Melanocyte of skin (primary cell): ENCODE data around the gene IKZF3. TPM values are rescaled to one million over a fixed set of nuclear protein-coding genes. Genes with fewer than 3 reads are reported as not detected.

Experiments used
- small RNA-seq, 2 donors: library from RNA; depleted of rRNA; stranded (forward); fragments of <200 nt; gene quantifications; one replicate each; pipeline ENCODE3, GENCODE V24; 2012
- total RNA-seq, 2 donors: library from RNA; depleted of rRNA; stranded (reverse); fragments of >200 nt; gene quantifications; 2 replicates each; pipeline ENCODE4 v1.2.3, GENCODE V29; 2012

Gene IKZF3
- not detected for total RNA-seq

DNA sequence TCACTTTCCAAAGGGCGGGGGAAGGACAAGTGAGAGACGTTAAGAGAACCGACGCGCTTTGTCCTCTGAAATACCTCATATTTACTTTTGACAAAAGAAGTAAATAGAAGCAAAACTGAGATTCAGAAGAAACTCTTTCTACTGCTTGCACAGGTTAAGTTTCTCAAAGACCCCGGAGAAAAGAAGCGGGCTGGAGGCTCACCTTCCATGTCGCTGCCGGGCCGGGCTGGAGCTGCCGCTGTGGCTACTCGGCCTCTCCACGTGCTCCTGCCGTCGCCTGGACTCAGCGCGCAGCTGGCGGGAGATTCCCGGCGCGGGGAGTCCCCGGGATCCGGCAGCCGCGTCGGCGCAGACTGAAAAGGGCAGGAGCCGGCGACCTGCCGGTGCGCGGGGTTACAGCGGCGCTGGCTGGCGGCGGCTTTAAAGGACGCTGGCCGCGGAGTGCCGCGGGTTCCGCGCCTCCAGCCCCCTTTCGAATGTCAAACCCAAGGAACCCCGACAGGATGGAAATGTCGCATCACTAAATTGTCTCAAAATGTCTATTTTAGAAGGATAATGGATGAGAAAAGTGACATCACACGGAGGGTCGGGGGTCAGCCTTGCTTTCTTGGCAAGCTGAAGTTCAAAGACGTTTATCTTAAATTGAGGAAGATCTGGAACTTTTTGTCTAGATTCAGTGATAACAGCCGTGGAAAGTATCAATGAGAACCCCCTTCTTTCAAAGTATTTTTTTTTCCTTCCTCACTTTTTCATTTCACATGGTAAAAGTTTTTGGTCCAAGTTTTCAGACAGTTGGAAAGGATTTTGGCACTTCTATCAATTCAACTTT, at the start of gene IKZF3:
Gene IKZF3, minus strand, starts transcription at position 395 of the 829 bp plus-strand sequence. Its CDS starts 186 bp downstream, at position 209.

DNA sequence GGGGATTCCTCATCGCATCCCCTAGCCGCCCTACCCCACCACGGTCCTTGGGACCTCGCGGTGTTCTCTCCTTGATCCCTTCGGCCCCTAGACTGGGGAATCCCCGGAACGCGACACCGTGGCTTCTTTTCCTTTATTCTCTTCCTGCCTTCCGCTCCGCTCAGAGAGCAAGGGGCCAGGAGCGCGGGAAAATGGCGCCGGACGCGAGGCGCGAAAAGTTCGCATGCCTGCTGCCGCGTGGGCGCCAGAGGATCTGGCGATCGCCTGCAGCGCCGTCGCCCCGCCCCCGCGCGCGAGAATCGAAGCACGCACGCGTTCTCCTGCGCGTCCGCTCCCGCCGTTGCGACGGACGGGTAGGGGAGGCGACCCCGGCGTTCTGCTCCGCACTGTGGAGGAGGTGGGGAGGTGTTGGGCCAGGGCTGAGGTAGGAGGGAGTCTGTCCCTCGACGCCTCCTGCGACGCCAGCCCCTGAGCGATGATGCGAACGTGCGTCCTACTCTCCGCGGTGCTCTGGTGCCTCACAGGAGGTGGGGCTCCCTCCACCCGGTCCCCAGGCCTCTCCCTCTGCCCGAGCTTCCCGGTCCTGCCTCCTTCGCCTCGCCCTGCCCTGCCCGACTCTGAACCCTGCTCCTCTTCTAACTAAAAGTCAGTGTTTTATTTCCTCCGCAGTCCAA, 3.9 kb upstream of the IKZF3 start, which contains the start of gene ZPBP2:
Gene ZPBP2, plus strand, starts transcription at position 323 of the 674 bp plus-strand sequence. Its CDS starts 153 bp downstream, at position 476.

DNA sequence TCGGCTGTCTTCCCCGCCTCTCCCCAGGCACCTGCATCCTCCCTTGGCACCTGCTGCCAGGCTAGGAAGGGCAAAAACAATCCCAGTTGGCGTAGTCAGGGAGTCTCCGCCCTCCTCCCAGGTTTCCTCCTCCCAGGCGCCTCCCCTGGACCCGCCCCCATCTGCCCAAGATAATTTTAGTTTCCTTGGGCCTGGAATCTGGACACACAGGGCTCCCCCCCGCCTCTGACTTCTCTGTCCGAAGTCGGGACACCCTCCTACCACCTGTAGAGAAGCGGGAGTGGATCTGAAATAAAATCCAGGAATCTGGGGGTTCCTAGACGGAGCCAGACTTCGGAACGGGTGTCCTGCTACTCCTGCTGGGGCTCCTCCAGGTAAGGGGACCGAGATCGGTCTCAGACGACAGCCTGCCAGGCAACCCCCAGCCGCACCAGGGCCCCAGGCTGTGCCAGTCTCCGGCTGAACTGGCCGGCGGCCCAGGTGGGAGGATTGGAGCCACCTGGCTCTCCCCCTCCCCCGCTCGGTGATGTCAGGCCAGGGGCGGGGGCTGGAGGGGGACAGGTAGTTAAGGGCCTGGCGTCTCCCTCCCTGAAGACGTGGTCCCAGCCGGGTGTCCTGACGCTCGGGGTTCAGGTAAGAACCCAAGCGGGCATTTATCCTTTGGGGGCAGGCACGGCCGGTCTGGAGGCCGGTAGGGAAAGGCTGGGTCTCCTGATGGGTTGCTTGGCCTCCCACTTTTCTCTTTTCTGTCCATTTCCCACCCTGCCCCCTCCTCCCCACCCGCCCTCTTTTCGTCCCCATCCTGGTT, 126.1 kb downstream of the IKZF3 start, which contains the start of gene GRB7:
Gene GRB7, plus strand, starts transcription at position 179 of the 808 bp plus-strand sequence. CDS start 4,364 bp downstream, outside the sequence.

DNA sequence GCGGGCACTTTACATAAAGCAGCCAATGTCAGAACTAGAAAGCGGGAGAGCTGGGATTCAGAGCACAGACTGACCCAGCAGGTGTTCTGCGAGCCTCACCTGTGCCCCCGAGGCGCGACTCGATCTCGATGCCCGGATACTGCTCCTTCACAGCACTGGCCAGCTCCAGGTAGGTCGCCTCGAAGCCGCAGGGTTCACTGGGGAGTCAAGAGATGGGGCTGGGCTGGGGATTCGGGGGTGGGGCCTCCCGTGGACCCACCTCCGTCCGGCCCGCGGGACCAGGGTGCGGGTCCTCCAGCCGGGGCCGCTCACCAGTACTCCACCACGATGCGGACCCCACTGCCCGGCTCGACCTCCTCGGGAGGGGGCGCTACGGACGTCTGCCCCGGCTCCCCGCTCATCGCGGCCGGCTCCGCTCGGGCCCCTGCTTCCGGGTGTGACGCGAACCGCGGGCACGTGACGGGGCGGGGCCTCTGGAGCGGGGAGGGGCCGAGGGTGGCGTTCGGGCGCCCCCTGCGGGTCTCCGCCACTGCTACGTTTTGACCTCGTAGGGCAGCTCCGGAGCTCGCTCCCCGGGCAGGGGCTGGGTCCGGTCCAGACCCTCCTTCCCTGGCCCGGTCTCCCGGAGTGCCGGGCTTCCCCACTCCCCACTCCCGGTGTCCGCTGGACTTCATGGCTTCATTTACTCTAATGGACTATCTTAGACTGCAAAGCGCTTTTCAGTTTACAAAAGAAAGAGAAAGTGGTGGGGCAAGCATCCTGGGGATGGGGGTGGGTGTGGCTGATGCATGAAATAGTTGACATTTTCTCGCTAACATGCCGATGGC, 133.8 kb downstream of the IKZF3 start, which contains the start of gene MIEN1:
Gene MIEN1, minus strand, starts transcription at position 438 of the 827 bp plus-strand sequence. Its CDS starts 37 bp downstream, at position 401.

Small RNA genes lying within 50 kb of the gene (small RNA-seq; reads per million reads assigned to genes)
- gene AC090844.1 (0 reads per million in 2 donors), gene MIR4728 (0 reads per million in 2 donors)

Other genes with a start within 250 kb of the IKZF3 start
- not detected for gene PPP1R1B, start 237.4 kb downstream of the IKZF3 start, total RNA-seq
- 10 to 100 TPM; 37.2 to 39.3 TPM for gene STARD3, start 227.2 kb downstream of the IKZF3 start, total RNA-seq
- under 1 TPM; 0.33 to 0.34 TPM for gene TCAP, start 199.0 kb downstream of the IKZF3 start, total RNA-seq
- not detected for gene PNMT, start 195.9 kb downstream of the IKZF3 start, total RNA-seq
- 1 to 10 TPM; 4.0 to 8.3 TPM for gene PGAP3, start 176.3 kb downstream of the IKZF3 start, total RNA-seq
- 10 to 100 TPM; 29.0 to 32.7 TPM for gene ERBB2, start 164.2 kb downstream of the IKZF3 start, total RNA-seq
- 10 to 100 TPM; 19.6 to 26.8 TPM for gene MIEN1, start 133.8 kb downstream of the IKZF3 start, total RNA-seq
- gene GRB7, start 126.4 kb downstream of the IKZF3 start, total RNA-seq = under 1 TPM in 1 of 2 donors, not detected in 1; 0.33 TPM
- gene ZPBP2, start 3.9 kb upstream of the IKZF3 start, total RNA-seq = not detected
- gene GSDMB, start 54.3 kb upstream of the IKZF3 start, total RNA-seq = 1 to 10 TPM; 1.7 to 2.0 TPM
- gene ORMDL3, start 63.3 kb upstream of the IKZF3 start, total RNA-seq = 10 to 100 TPM; 21.3 to 35.8 TPM
- gene LRRC3C, start 63.4 kb upstream of the IKZF3 start, total RNA-seq = not detected
- not detected for gene GSDMA, start 98.7 kb upstream of the IKZF3 start, total RNA-seq
- 100 to 1,000 TPM; 112 to 167 TPM for gene PSMD3, start 116.5 kb upstream of the IKZF3 start, total RNA-seq
- 1 to 10 TPM in 1 of 2 donors, not detected in 1; 1.0 TPM for gene CSF3, start 151.1 kb upstream of the IKZF3 start, total RNA-seq
- gene MED24, start 190.1 kb upstream of the IKZF3 start, total RNA-seq = 10 to 100 TPM; 75.7 to 79.3 TPM
- 10 to 100 TPM; 24.1 to 27.0 TPM for gene THRA, start 198.7 kb upstream of the IKZF3 start, total RNA-seq
- gene NR1D1, start 236.3 kb upstream of the IKZF3 start, total RNA-seq = 1 to 10 TPM; 2.4 to 3.3 TPM